NCI-H2029 treated with DMSO at 0.1 percent for 48 hours (cell line): ENCODE data around the gene PSME2.

Experiments
- DNase-seq: peaks from one replicate; lab custom pipeline; 2025; lab: John Stamatoyannopoulos, UW

Gene PSME2

DNA sequence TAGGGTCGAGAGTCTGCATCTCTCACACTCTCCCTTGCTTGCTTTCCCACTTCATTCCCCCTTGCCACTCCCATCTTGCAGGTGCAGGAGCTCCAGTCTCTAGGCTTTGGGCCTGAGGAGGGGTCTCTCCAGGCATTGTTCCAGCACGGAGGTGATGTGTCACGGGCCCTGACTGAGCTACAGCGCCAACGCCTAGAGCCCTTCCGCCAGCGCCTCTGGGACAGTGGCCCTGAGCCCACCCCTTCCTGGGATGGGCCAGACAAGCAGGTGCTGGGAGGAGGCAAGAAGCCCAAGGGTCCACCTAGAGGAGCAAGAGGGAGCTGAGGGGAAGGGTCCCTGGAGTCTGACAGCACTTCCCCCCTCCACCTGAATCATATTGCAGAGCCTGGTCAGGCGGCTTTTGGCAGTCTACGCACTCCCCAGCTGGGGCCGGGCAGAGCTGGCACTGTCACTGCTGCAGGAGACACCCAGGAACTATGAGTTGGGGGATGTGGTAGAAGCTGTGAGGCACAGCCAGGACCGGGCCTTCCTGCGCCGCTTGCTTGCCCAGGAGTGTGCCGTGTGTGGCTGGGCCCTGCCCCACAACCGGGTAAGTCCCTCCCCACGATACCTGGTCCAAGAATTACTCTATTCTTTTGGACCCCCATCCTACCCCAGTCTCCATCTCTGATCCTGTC is 5.1 kb upstream of the PSME2 start:
- no peak for DNase-seq

DNA sequence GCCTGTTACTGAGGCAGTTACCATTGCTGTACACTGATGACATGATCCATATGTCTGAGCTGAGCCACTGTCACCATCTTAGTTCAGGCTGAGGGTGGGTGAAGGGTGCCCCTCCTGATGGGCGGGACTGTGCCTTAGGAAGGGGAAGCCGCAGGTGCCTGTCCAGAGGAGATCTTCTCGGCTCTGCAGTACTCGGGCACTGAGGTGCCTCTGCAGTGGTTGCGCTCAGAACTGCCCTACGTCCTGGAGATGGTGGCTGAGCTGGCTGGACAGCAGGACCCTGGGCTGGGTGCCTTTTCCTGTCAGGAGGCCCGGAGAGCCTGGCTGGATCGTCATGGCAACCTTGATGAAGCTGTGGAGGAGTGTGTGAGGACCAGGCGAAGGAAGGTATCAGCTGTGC is 4.6 kb upstream of the PSME2 start:
- DNase-seq, result no peak

DNA sequence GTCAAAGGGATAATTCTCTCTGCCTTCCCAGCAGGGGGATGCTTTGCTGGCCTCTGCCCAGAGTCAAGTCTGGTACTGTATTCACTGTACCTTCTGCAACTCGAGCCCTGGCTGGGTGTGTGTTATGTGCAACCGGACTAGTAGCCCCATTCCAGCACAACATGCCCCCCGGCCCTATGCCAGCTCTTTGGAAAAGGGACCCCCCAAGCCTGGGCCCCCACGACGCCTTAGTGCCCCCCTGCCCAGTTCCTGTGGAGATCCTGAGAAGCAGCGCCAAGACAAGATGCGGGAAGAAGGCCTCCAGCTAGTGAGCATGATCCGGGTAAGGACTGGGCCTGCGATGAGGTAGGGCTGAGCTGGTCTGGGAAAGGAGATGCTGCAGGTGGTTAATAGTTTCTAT is 4.2 kb upstream of the PSME2 start:
- DNase-seq, result no peak

DNA sequence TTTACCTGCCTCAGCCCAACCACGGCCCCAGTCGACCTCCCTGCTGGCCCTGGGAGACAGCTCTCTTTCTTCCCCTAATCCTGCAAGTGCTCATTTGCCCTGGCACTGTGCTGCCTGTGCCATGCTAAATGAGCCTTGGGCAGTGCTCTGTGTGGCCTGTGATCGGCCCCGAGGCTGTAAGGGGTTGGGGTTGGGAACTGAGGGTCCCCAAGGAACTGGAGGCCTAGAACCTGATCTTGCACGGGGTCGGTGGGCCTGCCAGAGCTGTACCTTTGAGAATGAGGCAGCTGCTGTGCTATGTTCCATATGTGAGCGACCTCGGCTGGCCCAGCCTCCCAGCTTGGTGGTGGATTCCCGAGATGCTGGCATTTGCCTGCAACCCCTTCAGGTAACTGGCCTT is 3.7 kb upstream of the PSME2 start:
- DNase-seq, result no peak

DNA sequence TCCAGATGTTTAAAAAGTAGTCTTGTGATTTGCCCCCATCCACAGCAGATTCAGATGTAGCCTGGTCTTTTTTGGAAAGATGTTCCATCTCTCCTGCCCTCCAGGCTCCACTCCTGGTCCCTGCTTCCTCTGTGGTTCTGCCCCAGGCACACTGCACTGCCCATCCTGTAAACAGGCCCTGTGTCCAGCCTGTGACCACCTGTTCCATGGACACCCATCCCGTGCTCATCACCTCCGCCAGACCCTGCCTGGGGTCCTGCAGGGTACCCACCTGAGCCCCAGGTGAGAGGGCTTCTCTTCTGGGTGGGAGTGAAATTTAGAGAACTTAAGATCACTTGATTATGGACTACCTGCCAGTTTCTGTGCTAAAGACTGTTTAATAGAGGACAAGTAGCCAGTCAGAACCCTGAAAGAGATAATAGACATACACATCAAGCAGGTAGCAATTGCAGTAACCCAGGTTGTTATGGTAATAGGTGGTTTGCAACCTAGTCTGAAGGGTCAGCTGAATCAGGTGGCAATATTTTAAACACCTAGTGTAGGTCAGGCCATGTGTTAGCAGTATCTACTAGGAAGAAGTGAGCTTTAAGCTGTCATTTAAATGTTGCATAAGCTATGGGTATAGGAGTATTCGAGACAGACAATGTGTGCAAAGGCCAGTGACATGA is 3.0 kb upstream of the PSME2 start:
- no peak for DNase-seq

DNA sequence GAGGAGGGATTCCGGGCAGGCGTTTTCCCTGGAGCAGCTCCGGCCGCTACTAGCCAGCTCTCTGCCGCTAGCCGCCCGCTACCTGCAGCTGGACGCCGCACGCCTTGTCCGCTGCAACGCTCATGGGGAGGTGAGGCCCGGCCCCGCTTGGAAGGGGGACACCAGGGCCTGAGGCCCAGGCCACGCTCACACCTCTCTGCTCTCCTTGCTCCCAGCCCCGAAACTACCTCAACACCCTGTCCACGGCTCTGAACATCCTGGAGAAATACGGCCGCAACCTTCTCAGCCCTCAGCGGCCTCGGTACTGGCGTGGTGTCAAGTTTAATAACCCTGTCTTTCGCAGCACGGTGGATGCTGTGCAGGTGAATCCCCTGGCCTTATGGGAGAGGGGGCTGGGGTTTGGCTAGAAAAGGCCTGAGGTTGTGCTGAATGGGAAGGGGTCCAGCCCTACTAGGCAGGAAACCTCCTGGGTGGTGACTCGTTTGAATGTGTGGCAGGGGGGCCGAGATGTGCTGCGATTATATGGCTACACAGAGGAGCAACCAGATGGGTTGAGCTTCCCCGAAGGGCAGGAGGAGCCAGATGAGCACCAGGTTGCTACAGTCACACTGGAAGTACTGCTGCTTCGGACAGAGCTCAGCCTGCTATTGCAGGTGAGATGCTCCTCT is 1.5 kb upstream of the PSME2 start:
- no peak for DNase-seq

DNA sequence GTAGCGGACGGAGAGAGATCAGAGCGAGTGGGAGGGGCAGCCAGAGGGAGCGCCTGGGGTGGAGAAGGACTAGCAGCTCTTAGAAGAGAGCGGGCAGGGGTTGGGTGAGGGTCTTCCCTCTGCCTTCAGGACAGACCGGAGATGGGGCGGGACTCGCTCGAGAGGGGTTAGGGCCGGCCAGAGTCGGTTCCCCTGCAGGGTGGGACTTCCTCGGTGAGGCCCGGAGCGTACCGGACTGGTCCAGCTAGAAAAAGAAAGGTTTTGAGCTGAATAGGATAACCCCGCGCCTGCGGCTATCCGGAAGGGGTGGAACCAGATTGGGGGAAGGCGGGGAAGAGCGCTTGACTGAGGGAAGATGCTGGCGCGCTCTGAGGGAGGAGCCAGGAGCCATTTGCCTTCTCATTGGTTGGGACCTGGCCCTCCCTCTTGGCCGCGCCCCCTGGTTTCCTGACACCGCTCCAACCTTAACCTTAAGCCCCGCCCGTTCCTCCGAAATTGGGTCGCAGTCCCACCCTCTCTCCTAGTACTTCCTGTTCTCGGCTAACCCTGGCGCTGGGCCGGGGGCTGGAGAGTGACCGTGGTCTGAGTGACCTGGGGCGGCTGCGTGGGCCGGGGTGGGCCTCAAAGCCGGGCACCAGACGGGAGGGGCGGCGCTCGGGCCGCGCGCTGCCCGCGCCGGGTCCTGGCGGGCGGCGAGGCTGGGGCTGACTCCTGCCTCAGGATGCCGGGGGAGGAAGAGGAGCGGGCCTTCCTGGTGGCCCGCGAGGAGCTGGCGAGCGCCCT is 759 bp upstream of the PSME2 start, which contains the start of gene RNF31:
Gene RNF31, plus strand, starts transcription at position 521 of the 783 bp plus-strand sequence. Its CDS starts 201 bp downstream, at position 722.
- peak; percentile 97 for DNase-seq

DNA sequence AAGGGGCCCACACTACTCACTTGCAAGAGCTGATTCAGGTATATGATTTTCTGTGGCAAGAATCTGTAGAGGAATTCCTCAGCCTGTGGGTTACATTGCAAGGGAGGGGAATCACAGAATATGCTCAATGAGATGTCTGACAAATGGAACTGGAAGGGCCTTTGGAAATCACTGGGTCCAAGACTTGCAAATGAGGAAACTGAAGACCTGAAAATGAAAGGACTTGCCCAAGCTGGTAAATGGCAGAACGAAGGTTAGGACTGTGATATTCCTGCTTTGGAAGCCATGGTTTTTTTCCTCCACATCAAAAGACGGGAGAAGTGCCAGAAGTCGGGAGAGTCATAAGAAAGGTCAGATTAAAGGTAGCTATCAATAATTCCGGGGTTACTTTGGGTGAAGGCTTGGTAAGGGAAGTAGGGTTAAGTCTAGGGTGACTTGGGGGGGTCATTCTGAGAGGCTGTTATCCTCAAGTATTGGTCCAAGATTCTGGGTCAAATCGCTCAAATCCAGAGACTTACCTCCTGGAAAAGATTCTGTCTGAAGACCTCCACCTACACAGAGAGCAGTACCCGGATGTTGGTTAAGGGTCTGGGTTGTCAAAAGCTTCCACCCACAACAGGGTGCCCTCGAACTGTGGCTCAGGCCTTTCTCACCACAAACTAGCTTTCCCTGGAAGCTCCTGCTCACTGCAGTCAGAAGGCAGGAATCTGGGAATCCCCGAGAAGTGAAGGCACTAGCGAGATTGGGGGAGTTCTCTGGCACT is 539 bp downstream of the PSME2 start:
- DNase-seq, result no peak

DNA sequence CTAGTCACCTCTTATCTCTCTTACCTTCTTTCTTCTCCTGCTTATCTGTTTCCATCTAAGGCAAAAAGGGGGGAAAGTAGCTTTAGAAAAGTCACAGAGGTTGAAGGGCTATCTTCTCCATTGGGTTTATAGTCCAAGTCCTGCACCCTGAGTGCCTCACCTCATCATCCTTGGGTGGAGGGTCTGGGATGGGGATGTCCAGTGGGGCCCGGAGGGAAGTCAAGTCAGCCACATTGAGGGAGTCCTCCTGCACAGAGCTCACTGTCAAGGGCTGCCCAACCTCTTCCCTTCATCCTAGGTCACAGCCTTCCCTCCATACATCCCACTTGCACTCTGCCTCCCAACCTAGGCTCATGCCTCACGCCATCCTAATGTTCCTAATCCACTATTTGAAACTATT is 1.2 kb downstream of the PSME2 start:
- no peak for DNase-seq

DNA sequence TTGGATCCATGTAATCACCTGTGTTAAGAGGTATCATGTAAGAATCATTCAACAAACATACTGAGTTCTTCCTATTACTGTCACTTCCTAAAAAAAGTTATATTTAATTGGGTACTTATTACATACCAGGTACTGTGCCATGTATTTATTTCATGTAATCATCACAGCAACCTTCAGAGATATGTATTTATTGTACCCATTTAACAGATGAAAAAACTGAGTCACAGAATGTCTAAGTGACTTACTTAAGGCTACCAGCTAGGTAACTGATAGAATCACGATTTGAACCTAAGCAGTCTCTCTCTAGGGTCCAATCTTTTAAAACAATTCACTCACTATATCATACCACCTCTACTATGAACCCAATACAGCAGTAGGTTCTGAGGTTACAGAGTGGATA is 2.0 kb downstream of the PSME2 start:
- DNase-seq, result no peak

DNA sequence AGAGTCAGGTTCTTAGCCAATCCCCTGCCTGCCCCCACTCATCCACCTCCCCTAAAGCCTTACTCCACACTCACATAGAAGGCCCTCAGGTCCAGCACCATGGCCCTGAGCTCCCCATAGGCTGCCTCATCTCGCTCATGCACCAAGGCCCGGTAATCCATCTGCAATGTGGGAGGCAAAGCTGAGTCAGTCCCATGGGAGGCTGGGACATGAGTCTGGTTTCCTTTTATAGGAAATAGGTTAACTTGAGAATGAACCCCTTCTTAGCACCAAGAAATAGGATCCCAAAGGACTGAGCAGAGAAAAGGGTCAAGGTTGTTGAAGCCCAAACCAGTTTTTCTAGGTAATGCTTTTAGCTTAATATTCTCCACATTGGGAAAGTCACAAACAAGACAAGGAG is 2.9 kb downstream of the PSME2 start:
- no peak for DNase-seq

DNA sequence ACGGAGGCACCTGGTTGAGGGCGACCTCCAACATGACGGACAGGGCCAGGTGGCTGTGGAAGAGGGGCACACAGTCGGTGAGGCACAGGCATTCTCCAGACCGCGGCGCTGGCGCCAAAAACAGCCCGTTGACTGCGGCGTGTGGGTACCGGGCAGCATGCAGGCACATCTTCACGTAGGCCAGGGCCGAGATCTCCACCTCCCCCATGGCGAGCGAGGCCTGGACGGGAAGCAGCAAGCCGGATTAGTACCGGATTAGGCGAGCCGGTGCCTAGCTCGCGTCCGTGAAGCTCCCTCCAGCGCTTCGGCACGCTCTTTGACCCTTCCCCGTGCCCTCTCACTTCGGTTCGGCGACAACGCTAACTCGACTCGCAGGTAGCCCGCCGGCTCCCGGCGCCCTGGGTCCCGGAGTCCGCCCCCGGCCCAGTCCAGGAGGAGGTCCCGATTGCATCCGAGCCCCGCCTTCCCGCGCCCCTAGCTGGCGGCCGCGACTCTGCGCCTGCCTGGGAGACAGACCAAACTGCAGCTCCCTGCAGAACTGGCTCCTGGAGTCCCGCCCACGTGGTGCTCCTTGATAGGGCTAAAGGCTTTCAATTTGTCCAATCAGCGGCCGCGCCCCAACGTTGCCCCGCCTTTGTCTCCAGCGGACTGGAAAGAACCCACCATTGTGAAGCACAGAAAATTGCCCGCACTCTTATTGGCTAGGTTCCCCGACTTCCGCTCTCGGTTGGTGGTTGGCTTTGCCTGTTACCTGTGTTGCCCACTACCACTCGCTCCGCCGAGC is 5.1 kb downstream of the PSME2 start, which contains the start of gene EMC9:
Gene EMC9, minus strand, starts transcription at position 495 of the 784 bp plus-strand sequence. Its CDS starts 287 bp downstream, at position 208.
- DNase-seq, result peak; percentile 98

DNA sequence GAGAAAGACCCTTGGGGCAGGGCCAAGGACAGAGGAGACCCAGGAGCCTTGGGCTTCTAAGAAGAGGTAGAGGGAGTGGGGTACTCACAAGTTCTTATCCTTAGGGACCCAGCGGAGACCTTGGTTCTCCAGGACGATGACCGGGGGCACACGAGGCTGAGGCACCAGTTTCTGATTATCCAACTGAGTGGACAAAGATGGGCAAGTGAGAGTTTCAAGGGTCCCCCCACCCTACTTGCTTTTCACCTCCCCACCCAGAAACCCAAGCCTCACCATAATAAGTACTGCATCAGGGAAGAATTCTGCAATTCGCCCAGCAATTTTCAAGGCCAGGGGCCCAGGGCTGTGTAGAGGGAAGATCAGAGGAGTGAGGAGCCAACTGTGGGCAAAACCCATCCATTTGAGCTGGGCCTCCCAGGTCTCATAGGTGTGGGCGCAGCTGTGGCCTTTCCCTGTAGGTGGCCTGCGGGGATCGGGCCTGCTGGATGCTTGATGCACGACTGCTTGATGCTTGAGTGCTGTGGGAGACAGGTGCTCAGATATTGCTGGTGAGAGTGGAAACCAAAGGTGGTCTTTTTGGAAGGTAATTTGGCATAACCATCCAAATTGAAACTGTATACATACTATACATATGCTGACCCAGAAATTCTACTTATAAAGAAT is 7.0 kb downstream of the PSME2 start:
- DNase-seq, result no peak

DNA sequence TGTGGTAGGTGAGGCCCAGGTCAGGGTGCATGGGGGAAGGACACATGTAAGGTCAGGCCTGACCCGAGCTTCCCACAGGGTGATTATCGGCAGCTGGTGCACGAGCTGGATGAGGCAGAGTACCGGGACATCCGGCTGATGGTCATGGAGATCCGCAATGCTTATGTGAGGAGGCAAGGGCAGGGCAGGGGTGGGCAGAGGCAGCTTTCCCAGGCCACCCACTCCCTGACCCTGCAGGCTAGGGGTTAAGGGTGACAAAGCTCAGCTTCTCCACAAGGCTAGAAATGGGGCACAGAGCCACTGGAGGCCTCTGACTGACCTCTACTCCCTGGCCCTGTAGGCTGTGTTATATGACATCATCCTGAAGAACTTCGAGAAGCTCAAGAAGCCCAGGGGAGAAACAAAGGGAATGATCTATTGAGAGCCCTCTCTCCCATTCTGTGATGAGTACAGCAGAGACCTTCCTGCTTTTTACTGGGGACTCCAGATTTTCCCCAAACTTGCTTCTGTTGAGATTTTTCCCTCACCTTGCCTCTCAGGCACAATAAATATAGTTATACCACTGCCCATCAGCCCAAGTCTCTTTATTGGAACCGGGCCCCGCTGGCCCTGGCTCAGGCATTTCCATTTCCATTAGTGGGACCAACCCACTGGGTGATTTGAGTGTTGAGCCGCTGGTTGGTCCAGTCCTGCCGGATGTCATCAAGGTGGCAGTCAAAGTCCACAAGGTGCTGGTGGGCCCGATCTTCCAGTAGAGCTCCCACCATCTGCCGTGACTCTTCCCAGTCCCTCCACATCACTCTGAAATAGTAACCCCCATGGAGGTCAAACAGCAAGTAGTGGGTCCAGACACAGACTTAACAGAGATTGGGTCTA is 7.8 kb downstream of the PSME2 start:
- DNase-seq, result no peak

DNA sequence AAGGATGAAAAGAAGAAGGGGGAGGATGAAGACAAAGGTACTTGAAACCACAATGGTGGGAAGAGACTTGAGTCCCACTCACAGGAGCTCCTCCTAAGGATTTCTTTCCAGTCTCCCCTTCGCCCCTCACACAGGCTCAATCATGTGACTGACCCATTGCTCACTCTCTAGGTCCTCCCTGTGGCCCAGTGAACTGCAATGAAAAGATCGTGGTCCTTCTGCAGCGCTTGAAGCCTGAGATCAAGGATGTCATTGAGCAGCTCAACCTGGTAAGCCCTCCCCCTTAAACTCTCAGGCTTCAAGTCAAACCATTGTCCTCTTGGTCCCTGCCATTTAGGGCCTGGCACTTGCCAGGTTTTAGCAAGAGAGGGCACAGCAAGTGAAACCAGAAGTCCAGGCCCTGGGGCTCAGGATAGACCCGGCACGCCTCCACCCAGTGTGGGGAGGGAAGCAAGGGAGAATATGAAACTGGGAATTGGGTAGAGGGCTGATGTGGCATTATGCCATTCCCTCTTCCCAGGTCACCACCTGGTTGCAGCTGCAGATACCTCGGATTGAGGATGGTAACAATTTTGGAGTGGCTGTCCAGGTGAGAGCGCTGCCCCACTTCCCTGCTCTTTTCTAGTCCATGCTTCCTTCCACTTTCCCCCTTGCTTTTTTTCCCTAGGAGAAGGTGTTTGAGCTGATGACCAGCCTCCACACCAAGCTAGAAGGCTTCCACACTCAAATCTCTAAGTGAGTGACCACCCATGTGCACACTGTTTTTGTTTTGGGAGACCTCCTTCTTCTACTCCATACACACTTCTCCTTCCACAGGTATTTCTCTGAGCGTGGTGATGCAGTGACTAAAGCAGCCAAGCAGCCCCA is 8.6 kb downstream of the PSME2 start:
- no peak for DNase-seq

DNA sequence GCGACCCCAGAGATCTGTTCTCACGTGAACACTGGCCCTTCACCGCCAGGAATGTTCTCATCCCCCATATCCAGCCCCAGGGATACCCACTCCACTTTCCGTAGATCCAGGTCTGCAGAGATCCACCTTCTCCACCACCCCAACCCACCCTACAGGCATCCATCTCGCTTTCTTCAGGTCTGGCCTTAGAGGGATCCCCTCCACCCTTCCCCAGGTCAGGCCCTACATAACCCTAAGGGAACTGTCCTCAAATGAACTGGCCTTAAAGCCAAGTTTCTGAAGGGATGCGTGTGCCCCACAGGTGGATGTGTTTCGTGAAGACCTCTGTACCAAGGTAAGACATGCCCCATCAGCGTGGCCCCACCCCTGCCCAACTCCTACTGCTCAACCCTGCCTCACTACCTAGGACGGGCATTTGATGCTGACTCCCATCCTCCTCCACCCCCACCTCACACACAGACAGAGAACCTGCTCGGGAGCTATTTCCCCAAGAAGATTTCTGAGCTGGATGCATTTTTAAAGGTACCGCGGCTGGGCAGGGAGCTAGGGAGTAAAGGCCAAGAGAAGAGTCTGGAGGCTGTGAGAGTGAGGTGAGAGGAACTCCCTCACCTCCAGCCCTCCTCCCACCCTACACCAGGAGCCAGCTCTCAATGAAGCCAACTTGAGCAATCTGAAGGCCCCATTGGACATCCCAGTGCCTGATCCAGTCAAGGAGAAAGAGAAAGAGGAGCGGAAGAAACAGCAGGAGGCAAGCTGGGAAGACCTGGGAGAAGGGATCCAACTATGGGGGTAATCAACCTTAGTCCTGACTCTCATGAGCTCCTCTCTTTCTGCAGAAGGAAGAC is 9.5 kb downstream of the PSME2 start:
- DNase-seq, result no peak
